Panc1 (cell line): ENCODE measurements around the gene ANKRD29. TPM values are rescaled to one million over a fixed set of nuclear protein-coding genes. Genes with fewer than 3 reads are reported as not detected.
A peak's percentile ranks its signal among the peaks of the same experiment; 100 is the strongest.

ENCODE experiments used
- ATAC-seq: fragments of 200-7000 bp; cut with Tn5 transposase; 2 replicates; pipeline ENCODE4 v1.9.1; 2020; ENCODE audit warnings: mild to moderate bottlenecking, moderate library complexity
- BruUV-seq: library from RNA; stranded (reverse); fragments of 400-500 nt; replicated peaks from 2 replicates; lab custom pipeline; 2021; lab: Mats Ljungman, UMichigan
- CTCF ChIA-PET: fragments of 300-600 bp; sonication (Branson Sonifier 250); formaldehyde crosslinking; loops from one replicate; lab custom pipeline; 2022; ENCODE audit warnings: antibody characterized with exemption; lab: Charles Lee
- POLR2A ChIA-PET: fragments of 300-600 bp; sonication (Branson Sonifier 250); formaldehyde crosslinking; loops from one replicate; lab custom pipeline; 2022; ENCODE audit warnings: antibody characterized with exemption; lab: Charles Lee
- DNase-seq: peaks from one replicate; pipeline ENCODE4 v3.0.0-alpha.2; 2010; ENCODE audit warnings: low read depth, low spot score
- H3K27ac ChIP-seq: 2 replicates; pipeline ENCODE4 v1.5.1; 2011; ENCODE audit warnings: mild to moderate bottlenecking, low read length, inconsistent platforms
- H3K27me3 ChIP-seq: fragments of 200-500 bp; sonication (Bioruptor generic); 2 replicates; pipeline ENCODE4 v1.6.0; 2014; ENCODE audit warnings: low read length, inconsistent platforms; ENCODE audit not compliant: control insufficient read depth, insufficient read depth
- H3K36me3 ChIP-seq: fragments of 200-500 bp; sonication (Bioruptor generic); 2 replicates; pipeline ENCODE4 v1.5.1; 2014; ENCODE audit warnings: inconsistent platforms, mild to moderate bottlenecking, low read length, moderate library complexity; ENCODE audit not compliant: control insufficient read depth, insufficient read depth
- H3K4me1 ChIP-seq: 2 replicates; pipeline ENCODE4 v1.5.1; 2011; ENCODE audit warnings: inconsistent platforms, mild to moderate bottlenecking, low read length, moderate library complexity; ENCODE audit not compliant: control insufficient read depth, insufficient read depth
- H3K4me3 ChIP-seq, 2 experiments: 2 replicates each; pipeline ENCODE4 v1.5.1; 2011 to 2012; ENCODE audit warnings: low read depth in 2 of 2, low read length in 2 of 2, mild to moderate bottlenecking in 2 of 2, inconsistent platforms in 1 of 2, moderate library complexity in 1 of 2
- H3K9me3 ChIP-seq: fragments of 200-500 bp; sonication (Bioruptor generic); 2 replicates; pipeline ENCODE4 v1.5.1; 2014; ENCODE audit warnings: low read depth, mild to moderate bottlenecking, inconsistent platforms, low read length, moderate library complexity; ENCODE audit not compliant: control insufficient read depth, insufficient read depth
- POLR2AphosphoS5 ChIP-seq: IDR thresholded peaks from 2 replicates; pipeline ENCODE4 v1.6.1; 2012; ENCODE audit warnings: mild to moderate bottlenecking, low read depth, low read length, moderate library complexity
- SIN3A ChIP-seq: IDR thresholded peaks from 2 replicates; pipeline ENCODE4 v1.6.1; 2012; ENCODE audit warnings: low read depth, mild to moderate bottlenecking, low read length, moderate library complexity, borderline replicate concordance; ENCODE audit not compliant: insufficient read depth
- TCF7L2 ChIP-seq: IDR thresholded peaks from 2 replicates; pipeline ENCODE4 v1.6.1; 2011; ENCODE audit warnings: mild to moderate bottlenecking, low read depth, low read length, inconsistent platforms
- in situ Hi-C: cut with HindIII; loops from 2 replicates; pipeline ENCODE4 v1.10.0; 2016; ENCODE audit warnings: low sequenced_read_pairs, low pct_unique_long_range_greater_than_20kb
- intact Hi-C: fragments of 100-400 bp; cut with micrococcal nuclease; formaldehyde crosslinking; loops from one replicate; pipeline ENCODE4 v1.10.0; 2022; ENCODE audit not compliant: unreplicated experiment
- total RNA-seq: library from RNA; stranded (reverse); gene quantifications from one replicate; pipeline ENCODE4 v1.2.1, GENCODE V29; 2021; ENCODE audit not compliant: unreplicated experiment
- TF ChIP-seq, protein P1 (sequence below), 2 experiments: IDR thresholded peaks; 2 replicates each; pipeline ENCODE4 v1.6.1; 2011 to 2012; ENCODE audit warnings: low read depth in 2 of 2, control low read depth in 1 of 2, low read length in 1 of 2, mild to moderate bottlenecking in 1 of 2, moderate library complexity in 1 of 2; ENCODE audit not compliant: insufficient read depth in 1 of 2
- TF ChIP-seq, protein P2 (sequence below): fragments of 450-650 bp; IDR thresholded peaks from 2 replicates; pipeline ENCODE4 v1.5.1; 2017; ENCODE audit warnings: mild to moderate bottlenecking

The ANKRD29 gene
- total RNA-seq, 1 experiment from 2014 or later: 0.67 TPM

GRCh38 chr18:23588836-23589560 lies 73.7 kb downstream of the ANKRD29 start:
- Histone ChIP-seq H3K9me3 (no peaks in the 10 kb centered on the region), H3K4me1 (peaks cover 12% of the 10 kb centered on the region), H3K27ac (no peak overlapping the region), H3K36me3 (peaks cover 6% of the 10 kb centered on the region; the same call in 1 of the 2 replicates), H3K4me3 (no peak overlapping the region), H3K27me3 (no peaks in the 10 kb centered on the region)
- TF ChIP-seq SIN3A (no peak), TCF7L2 (no peak), POLR2AphosphoS5 (no peak)
- TF ChIP-seq, protein P1, sequence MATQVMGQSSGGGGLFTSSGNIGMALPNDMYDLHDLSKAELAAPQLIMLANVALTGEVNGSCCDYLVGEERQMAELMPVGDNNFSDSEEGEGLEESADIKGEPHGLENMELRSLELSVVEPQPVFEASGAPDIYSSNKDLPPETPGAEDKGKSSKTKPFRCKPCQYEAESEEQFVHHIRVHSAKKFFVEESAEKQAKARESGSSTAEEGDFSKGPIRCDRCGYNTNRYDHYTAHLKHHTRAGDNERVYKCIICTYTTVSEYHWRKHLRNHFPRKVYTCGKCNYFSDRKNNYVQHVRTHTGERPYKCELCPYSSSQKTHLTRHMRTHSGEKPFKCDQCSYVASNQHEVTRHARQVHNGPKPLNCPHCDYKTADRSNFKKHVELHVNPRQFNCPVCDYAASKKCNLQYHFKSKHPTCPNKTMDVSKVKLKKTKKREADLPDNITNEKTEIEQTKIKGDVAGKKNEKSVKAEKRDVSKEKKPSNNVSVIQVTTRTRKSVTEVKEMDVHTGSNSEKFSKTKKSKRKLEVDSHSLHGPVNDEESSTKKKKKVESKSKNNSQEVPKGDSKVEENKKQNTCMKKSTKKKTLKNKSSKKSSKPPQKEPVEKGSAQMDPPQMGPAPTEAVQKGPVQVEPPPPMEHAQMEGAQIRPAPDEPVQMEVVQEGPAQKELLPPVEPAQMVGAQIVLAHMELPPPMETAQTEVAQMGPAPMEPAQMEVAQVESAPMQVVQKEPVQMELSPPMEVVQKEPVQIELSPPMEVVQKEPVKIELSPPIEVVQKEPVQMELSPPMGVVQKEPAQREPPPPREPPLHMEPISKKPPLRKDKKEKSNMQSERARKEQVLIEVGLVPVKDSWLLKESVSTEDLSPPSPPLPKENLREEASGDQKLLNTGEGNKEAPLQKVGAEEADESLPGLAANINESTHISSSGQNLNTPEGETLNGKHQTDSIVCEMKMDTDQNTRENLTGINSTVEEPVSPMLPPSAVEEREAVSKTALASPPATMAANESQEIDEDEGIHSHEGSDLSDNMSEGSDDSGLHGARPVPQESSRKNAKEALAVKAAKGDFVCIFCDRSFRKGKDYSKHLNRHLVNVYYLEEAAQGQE (IDR thresholded peaks at IDR 0.05; ENCODE audit: insufficient read depth in 1 of 2, low read depth in 2 of 2, low read length in 1 of 2): no peak
- TF ChIP-seq, protein P2, sequence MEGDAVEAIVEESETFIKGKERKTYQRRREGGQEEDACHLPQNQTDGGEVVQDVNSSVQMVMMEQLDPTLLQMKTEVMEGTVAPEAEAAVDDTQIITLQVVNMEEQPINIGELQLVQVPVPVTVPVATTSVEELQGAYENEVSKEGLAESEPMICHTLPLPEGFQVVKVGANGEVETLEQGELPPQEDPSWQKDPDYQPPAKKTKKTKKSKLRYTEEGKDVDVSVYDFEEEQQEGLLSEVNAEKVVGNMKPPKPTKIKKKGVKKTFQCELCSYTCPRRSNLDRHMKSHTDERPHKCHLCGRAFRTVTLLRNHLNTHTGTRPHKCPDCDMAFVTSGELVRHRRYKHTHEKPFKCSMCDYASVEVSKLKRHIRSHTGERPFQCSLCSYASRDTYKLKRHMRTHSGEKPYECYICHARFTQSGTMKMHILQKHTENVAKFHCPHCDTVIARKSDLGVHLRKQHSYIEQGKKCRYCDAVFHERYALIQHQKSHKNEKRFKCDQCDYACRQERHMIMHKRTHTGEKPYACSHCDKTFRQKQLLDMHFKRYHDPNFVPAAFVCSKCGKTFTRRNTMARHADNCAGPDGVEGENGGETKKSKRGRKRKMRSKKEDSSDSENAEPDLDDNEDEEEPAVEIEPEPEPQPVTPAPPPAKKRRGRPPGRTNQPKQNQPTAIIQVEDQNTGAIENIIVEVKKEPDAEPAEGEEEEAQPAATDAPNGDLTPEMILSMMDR: no peak
- no peak for ATAC-seq
- ChIA-PET CTCF (interaction anchor here (0.6 kb wide), 1 partner anchor 73 kb away, joined by 6 read pairs; no protein-coding TSS in a partner anchor), POLR2A (no interaction called here)
- DNase-seq: no peak
- no TSS peak for BruUV-seq
- in situ Hi-C loops: no loop called here
- intact Hi-C loops: loop anchor here (10.0 kb wide), 1 partner anchor 84 kb away; the partner anchor contains the start of gene RMC1

GRCh38 chr18:23587220-23587642 lies 75.5 kb downstream of the ANKRD29 start:
- Histone ChIP-seq H3K4me1 (peaks cover 12% of the 10 kb centered on the region), H3K36me3 (peaks cover 6% of the 10 kb centered on the region; the same call in 1 of the 2 replicates), H3K27ac (peak overlapping the region; percentile 57), H3K27me3 (no peaks in the 10 kb centered on the region), H3K9me3 (no peaks in the 10 kb centered on the region), H3K4me3 (peak overlapping the region; percentile 45 to 91)
- TF ChIP-seq SIN3A: no peak
- no peak for TF ChIP-seq TCF7L2
- TF ChIP-seq POLR2AphosphoS5: no peak
- TF ChIP-seq, protein P2: no peak; the same call in none of the 2 replicates
- TF ChIP-seq, protein P1 (IDR thresholded peaks at IDR 0.05; ENCODE audit: insufficient read depth in 1 of 2, low read depth in 2 of 2, low read length in 1 of 2): no peak
- DNase-seq: no peak
- ChIA-PET CTCF (interaction anchor here (1.3 kb wide), 1 partner anchor 8 kb away, joined by 3 read pairs; no protein-coding TSS in a partner anchor), POLR2A (no interaction called here)
- no peak for ATAC-seq
- intact Hi-C loops (loop anchor here (10.0 kb wide), 1 partner anchor 82 kb away; the partner anchor contains the start of gene RMC1), in situ Hi-C loops (no loop called here)
- TSS peak; percentile 97 for BruUV-seq
